ENCODE results near the gene PGLYRP4.

DNA sequence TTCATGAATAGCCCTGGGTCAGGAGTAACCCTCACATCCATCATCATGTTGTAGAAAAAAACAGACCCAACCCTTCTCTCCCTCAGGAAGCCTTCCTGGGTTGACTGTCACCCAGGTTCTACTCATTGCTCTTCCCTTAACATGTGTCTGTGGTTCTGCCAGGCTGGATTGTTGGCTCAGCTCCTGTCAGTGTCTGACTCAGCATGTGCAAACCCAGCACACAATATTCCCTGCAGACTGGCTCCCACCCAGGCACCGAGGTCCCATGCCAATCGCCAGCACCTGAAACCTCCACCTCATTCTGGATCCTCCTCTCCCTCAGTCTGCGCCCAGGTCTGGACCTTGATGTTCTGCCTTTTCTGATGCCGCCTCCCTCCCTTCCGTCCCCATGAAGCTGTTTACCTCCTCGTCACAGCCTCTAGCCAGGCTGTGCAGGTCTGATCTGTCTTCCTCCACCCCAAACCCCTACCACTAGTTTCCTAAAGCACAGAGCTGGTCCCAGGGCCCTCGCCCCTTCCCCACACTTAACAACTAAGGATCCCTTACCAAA lies 46.6 kb upstream of the PGLYRP4 start:
- TF ChIP-seq, protein P1, sequence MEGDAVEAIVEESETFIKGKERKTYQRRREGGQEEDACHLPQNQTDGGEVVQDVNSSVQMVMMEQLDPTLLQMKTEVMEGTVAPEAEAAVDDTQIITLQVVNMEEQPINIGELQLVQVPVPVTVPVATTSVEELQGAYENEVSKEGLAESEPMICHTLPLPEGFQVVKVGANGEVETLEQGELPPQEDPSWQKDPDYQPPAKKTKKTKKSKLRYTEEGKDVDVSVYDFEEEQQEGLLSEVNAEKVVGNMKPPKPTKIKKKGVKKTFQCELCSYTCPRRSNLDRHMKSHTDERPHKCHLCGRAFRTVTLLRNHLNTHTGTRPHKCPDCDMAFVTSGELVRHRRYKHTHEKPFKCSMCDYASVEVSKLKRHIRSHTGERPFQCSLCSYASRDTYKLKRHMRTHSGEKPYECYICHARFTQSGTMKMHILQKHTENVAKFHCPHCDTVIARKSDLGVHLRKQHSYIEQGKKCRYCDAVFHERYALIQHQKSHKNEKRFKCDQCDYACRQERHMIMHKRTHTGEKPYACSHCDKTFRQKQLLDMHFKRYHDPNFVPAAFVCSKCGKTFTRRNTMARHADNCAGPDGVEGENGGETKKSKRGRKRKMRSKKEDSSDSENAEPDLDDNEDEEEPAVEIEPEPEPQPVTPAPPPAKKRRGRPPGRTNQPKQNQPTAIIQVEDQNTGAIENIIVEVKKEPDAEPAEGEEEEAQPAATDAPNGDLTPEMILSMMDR (IDR thresholded peaks at IDR 0.05) = no peak
- TF ChIP-seq EP300 (IDR thresholded peaks at IDR 0.05) (no peak), POLR2A (IDR thresholded peaks at IDR 0.05) (no peak), POLR2AphosphoS5 (IDR thresholded peaks at IDR 0.05) (no peak)
